HG03442 (cell line): Measurements from ENCODE around the gene VWF.
"Not testable (repeated sequence)": the region's sequence is repeated elsewhere in the genome, so short reads cannot be mapped to it uniquely, and the experiment has no call there.

ENCODE experiments used
- ATAC-seq: cut with Tn5 transposase; IDR thresholded peaks from one replicate; pipeline ENCODE4 v1.9.1; 2021; ENCODE audit warnings: mild to moderate bottlenecking, moderate library complexity; ENCODE audit not compliant: unreplicated experiment

The VWF gene

DNA sequence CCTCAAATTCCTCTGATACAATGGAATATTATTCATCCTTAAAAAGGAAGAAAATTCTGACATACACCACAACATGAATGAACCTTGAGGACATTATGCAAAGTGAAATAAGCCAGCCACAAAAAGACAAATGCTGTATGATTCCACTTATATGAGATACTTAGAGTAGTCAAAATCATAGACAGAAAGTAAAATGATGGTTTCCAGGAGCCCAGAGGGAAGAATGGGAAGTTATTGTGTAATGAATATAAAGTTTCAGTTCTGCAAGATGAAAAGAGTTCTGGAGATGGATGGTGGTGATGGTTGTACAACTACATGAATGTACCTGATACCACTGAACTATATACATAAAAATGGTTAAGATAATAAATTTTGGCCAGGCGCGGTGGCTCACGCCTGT lies 18.3 kb downstream of the VWF start:
- no peak for ATAC-seq

DNA sequence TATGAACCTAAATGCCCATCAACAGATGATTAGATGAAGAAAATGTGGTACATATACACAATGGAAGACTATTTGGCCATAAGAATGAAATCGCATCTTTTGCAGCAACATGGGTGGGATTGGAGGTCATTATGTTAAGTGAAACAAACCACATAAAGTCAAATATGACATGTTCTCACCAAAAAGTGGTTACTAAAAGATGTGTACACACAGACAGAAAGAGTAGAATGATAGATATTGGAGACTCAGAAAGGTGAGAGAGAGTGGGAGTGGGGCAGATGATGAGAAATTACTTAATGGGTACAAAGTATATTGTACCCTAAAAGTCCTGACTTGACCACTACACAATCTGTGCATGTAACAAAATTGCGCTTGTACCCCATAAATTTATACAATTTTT lies 19.6 kb downstream of the VWF start:
- ATAC-seq = no peak

DNA sequence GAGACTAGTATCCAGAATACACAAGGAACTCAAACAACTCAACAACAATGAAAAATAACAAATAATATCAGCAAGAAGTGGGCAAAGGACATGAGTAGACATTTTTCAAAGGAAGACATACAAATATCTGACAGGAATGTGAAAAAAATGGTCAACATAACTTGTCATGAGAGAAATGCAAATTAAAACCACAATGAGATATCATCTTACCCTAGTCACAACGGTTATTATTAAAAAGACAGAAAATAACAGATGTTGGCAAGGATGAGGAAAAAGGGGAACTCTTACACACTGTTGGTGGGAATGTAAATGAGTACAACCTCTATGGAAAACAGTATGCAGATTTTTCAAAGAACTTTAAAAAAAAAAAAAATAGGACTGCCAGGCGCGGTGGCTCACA lies 20.4 kb downstream of the VWF start:
- ATAC-seq = no peak

DNA sequence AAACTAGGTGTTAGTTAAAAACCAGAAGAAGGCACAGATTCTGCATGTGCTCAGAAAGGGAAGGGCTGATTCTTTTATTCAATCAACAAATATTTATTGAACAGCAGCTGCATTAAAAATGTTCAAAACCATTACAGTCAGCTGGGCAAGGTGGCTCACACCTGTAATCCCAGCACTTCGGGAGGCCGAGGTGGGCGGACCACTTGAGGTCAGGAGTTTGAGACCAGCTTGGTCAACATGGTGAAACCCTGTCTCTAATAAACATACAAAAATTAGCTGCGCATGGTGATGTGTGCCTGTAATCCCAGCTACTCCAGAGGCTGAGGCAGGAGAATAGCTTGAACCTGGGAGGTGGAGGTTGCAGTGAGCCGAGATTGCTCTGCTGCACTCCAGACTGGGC lies 22.4 kb downstream of the VWF start:
- ATAC-seq = not testable (repeated sequence)

DNA sequence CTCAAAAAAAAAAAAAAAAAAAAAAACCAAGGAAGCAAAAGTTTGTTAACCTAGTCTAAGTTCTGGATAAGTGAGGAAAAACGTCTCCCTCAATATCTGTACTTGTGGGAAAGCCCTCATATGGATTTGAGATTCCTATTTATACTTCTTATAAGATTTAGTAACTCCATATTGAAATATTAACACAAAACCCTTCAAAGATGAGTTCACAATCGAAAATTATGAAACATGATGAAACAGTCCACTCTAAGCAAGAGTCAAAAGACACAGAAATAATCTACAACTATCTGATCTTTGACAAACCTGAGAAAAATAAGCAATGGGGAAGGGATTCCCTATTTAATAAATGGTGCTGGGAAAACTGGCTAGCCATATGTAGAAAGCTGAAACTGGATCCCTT lies 25.2 kb downstream of the VWF start:
- no peak for ATAC-seq

DNA sequence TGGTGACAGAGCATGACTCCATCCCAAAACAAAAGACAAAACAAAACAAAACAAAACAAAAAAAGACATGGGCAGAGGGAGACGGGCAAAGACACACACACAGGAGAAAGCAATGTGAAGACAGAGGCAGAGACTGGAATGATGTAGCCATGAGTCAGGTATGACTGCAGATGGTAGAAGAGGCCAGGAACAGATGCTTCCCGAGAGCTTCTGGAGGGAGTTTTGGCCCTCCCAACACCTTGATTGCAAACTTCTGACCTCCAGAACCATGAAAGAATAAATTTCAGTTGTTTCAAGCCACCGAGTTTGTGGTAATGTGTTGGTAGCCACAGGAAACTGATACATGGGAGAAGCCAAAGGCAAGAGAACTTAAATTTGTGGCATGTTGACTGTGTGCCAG lies 27.1 kb downstream of the VWF start:
- no peak for ATAC-seq

DNA sequence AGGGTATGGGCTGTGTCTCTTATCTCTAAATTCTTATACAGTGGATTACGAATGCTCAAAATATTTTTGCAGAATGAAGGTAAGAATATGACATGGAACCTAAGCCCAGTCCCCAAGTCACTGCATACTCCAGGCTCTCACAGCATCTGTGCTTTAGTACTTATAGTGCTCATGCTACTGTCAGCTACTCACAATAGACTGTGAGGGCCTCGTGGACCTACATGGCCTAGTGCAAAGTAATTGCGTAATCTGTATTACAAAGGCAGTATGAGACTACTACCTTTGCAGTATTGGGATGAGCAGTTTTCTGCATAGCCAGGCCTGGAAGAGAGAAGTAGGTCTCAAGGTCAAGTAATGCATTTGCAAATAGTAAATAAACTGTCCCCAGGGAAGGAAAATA lies 27.9 kb downstream of the VWF start:
- ATAC-seq = no peak

DNA sequence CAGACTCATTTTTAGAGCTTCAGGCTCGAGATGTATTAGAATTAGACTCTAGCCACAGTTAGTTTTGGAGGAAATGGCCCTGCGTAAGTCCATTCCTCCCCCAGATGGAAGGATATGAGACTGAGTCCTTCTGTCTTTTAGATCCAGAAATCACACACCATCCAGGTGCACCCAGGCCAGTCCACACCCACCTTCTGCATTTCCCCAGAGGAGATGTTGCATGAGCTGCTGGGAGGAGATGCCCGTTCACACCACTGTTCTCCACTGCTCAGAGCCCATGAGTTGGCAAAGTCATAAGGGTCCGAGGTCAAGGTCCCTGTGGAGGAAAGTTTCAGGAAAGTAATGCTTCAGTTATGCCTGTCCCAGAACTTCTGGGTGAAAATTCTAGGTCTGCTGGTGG lies 29.2 kb downstream of the VWF start:
- no peak for ATAC-seq

DNA sequence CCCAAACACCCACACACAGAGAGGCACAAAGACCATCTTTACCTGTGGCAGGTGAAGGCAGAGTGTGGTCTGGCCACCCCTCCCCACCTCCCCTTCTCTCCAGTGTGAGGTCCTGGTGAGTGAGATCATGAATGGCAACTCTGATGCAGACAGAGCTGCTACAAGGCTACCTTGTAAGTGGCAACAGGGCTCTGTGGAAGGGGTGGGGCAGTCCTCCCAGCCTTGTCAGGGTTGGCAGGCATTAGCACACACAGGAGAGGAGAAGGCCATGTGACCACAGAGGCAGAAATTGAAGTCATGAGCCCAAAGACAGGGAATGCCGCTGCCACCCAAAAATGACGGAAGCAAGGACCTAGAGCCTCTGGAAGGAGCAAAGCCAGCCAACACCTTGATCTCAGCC lies 30.7 kb downstream of the VWF start:
- ATAC-seq = no peak

DNA sequence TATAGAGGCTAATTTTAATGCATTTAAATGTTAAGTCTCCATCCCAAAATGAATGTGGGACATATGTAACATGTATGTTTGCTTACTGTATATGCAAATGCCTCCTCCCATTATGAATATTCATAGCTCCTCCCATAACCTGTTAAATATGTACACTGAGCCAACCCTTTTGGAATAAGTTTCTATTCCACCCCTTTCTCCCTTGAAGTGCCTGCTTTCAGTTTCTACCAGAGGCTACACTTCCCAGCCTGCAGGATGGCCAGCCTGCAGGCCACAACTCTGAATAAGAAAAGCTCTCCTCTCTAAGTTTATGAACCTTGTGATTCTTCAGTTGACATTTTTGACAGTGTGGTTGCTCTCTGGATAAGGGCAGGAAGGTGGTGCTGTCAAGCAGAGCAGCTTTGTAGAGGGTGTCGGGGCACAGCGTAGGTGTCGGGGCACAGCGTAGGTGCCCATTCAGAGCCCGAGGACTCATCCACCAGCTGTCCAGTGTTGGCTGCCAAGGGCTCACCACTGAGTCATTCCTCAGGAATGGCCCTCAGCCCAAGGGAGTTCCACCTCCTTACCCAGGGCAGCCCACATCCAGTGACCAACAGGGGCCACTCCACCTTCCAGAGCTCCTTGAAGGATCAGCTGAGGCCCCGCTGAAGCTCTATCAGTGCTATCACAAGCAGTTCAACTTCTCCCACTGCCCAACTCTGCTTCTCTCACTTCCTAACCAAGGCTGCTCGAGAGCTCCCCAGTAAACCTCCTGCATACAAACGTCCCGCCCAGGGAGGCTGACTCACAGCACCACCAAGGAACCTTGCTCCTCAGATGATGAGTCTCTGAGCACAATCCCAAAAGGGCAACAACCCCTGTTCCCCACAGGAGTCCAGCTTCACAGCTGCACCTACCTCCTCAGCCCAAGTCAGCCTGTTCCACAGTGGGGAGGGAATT lies 31.4 kb downstream of the VWF start:
- no peak for ATAC-seq

DNA sequence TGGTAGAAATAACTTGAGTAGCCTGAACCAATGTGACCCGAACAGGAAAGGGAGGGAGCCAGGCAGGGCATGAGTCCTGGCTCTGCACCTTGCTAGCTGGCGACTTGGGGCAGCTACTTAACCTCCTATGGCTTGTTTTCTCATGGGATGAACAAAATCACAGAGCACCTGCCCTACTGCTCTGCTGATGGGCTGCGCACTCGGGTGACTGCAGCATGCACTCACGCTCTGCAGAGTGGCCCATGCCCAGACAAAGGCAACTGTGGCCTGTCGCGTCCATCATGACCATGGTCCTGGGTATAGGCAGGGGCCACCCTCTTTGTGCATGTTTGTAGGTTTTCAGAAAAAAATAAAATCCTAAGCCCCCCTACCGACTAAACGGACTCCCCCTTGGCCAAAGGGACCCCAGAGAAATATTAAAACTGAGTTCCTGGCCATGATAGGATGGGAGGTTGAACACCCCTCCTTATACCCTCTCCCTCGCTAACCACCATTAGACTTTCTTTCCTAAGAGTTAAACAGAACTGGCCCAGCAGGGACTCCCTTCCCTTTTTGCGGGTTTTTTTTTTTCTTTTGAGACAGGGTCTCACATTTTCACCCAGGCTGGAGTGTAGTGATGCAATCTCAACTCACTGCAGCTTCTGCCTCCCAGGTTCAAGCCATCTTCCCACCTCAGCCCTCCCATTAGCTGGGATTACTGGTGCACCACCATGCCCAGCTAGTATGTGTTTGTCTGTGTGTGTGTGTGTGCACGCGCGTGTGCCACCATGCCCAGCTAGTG lies 32.5 kb downstream of the VWF start:
- no peak for ATAC-seq

DNA sequence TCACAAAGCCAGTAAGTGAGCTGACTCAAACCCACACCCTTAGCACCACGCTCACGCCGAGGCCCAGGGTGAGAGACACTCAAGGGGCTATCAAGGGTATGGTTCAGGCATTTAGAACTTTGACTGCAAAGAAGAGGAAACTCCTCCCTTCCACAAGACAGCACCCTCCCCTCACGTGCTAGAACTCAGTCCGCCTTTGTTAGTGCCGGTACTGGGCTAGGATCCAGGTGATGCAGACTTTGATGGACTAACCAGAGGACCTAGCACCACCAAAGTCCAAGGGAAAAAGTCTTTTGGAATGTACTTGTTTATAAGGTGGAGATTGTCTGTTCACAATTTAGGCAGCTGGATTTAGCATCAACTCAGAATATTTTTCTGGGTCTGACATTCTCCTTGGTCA lies 33.7 kb downstream of the VWF start:
- ATAC-seq = no peak

DNA sequence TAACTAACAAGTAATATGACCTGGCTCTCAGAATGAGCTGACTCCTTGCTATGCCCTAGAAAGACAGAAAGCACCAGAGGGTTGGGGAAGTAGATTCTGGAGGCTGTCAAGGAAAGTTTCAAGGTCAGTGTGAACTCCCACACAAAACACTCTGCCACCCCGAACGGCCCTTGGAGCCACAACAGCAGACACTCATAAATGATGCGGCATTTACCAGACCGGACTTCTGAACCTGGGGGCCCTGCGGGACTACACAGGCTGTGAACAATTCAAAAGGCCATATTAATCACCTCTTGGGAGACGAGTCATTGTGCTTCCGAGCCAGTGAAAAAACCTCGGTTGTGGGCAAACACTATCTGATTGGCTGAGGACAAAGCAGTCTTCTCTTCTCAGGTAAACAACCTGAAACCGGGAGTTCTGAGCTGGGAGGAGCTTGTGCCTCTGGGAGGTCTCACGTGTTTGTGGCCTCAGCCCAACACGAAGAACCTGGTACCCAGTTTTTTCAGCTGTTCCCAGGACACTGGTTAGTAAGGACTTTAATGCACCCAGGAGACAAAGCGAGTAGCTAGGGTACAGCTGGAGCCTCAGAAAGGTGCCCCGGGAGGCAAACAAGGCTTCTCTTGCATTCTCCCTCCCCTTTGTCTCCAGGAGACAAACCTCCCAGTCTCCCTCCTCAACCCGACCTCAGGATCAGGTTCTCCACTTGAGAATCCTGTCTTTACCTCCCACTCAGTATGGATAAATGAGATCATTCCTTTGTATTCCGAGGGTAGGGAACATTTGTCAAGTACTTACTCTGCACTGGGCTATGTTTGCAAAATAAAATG lies 35.3 kb downstream of the VWF start:
- ATAC-seq = no peak

DNA sequence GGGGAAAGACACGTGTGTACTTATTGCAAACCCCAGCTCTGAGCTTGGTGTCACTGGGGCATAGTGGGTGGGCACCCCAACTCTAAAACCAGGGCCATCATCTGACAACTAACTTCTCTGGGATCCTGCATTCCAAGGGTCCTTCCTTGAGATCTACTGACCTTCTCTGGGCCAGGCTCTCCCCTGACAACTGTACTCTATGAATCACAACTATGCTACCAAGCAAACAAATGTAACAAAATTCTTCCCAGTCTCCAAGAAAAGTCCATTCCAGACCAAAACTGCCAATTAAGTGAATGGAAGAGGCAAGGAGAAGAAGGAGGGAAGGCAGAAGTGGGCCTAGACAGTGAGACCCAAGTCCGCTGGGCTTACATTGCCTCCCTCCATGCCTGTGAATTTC lies 38.2 kb downstream of the VWF start:
- no peak for ATAC-seq

DNA sequence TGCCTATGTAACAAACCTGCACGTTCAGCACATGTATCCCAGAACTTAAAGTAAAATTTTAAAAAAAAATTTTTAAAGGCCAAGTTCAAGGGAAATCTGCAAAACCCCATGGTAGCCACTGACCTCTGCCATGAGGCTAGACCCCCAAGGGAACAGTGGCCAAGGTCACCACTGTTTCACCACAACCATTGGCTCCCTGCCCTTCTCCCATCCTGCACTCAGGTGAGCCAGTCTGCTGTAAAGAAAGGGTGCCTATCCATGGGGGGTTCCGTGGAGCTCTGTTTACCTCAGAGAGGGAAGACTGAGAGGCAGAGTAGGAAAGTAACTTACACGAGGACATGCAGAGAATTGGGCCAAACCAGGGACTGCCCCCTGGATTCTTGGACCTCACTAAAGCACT lies 38.6 kb downstream of the VWF start:
- ATAC-seq = no peak

DNA sequence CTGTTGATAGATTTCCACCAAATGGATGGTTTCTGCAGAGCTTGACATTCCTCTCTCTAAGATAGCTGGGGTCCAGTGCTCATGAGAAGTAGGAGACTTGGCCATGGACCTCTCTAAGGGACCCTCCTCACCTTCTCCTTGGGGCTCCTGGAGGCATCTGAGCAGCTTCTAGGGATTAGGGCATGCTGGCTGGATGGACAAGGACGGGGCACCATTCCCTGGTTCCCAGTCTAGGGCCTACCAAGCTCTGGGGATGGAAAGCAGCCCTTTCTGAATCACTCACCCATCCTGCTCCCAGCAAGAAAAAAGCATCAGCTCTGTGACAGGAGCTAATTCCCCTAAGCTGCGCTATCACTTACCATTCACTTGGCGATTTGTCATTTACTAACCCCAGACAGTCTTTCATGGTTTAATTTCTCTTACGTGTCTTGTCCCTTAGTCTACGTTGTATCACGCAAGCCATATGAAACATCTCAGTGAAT lies 39.5 kb downstream of the VWF start:
- ATAC-seq = no peak

DNA sequence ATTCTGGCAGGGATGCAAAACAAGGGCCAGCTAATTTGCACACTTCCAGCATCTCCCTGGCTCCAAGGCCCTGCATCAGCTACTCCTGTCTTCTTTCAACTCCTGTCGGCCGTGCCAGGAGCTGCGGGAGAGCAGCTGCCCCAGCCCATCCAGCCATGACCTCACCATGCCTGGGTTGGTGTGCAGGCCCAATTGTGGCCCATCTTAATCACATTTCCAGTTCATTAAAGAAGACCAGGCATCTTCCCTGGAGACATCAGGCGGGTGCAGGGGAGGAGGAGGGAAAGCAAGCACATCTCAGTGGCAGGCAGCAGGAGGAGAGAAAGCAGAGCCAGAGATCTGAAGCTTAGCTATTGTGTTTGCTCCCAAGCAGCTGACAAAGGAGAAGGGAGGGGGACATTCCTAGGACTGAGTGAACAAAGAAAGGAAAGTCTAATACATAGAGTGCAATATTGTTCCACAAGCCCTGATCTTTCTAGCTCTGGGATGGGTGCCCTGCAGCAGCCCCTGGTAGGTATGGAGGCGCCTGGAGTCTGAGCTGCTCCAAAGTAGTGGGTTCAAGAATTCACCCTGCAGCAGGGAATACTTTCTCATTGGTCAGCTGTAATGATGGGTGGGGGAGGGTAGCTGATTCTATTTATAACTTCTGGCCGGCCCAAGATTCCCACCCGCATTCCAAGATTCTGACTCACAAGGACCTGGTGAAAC lies 40.1 kb downstream of the VWF start:
- ATAC-seq = no peak

DNA sequence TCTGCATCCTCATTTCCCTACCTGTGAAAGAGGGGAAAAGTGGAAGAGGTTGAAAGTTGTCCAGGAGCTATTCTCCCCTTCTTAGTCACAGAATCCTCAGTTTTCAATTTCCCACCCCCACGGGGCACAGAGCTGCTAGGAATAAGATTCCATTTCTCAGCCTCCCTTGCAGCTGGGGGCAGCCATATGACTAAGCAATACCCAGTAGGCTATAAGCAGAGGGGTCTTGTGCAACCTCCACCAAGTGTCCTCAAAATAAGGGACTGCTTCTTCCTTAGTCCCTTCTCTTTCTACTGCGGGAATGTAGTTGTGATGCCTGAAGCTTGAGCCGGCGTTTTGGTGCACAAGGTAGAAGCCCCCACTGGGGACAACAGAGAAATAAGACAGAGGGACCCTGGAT lies 40.9 kb downstream of the VWF start:
- no peak for ATAC-seq

DNA sequence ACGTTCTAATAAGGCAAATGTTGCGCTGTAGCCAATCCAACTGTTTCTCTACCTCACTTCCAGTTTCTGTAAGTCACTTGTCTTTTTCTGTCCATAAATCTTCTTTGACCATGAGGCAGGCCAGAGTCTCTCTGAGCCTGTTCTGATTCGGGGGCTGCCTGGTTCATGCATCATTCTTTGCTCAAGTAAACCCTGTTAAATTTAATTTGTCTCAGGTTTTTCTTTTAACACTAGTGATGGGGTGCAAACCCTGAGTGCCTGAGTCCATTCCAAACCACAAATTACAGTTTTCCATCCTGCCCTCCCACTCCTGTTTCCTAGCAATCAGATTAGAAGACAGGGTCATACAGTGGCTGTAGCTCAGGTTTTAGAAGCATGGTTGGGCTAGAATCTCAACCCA lies 41.9 kb downstream of the VWF start:
- no peak for ATAC-seq

DNA sequence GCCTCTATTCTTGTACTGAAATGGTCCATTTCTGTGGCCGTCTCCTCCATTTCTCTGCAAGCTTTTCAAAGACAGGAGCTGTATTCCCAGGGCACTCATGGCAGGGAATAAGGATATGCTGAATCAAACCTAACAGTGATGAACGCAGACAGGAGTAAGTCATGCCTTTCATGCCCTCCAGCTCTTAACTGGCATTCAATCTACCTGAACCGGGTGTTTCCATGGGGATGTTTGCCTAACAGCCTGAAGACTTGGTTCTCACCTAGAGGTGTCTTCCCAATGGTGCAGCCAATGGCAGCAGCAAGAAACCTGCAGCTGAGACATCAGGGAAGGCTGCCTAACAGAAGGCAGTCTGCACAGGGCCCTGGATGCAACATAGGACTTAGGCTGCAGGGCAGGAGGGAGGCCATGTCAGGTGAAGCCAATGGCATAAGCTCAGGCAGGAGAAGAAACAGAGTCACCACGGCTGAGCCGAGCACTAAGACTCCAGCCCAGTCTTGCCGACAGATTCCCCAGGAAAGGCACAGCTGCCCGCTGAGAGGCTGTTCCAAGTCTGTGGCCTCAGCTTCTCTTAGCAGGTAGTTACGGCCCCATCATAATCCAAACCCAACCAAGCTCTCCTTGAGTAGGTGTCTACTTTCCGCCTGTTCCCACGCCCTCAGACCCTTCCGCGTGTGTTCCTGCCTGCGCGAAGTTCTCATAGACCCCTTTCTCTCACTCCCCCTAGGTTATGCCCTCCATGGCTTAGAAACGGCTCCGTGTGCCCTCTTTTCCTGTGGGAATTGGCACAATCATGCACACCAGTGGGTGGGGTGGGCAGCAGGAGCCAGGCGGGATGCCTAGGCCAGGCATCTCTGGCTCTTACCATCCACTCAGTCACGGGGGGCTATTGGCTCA lies 44.1 kb downstream of the VWF start:
- ATAC-seq = no peak
